GM06990 (cell line): ENCODE results near the gene SLIRP.
"Not testable (repeated sequence)": the region's sequence is repeated elsewhere in the genome, so short reads cannot be mapped to it uniquely, and the experiment has no call there.

Source experiments
- DNase-seq: peaks from one replicate; pipeline ENCODE4 v3.0.0-alpha.2; 2011; ENCODE audit not compliant: insufficient read length; ENCODE audit errors: extremely low read depth
- H3K27me3 ChIP-seq: replicated peaks from 2 replicates; pipeline ENCODE4 v1.6.0; 2011; ENCODE audit warnings: low read length; ENCODE audit not compliant: control insufficient read depth, insufficient read depth
- H3K36me3 ChIP-seq: 2 replicates; pipeline ENCODE4 v1.5.1; 2011; ENCODE audit warnings: low read length; ENCODE audit not compliant: control insufficient read depth, insufficient read depth
- H3K4me3 ChIP-seq: replicated peaks from 2 replicates; pipeline ENCODE4 v1.5.1; 2011; ENCODE audit warnings: low read depth, mild to moderate bottlenecking, control low read depth, low read length
- TF ChIP-seq, protein P1 (sequence below): IDR thresholded peaks from 2 replicates; pipeline ENCODE4 v1.5.1; 2011; ENCODE audit warnings: low read length, control low read depth, mild to moderate bottlenecking, inconsistent platforms; ENCODE audit not compliant: insufficient read depth, poor library complexity, severe bottlenecking

Gene SLIRP

DNA sequence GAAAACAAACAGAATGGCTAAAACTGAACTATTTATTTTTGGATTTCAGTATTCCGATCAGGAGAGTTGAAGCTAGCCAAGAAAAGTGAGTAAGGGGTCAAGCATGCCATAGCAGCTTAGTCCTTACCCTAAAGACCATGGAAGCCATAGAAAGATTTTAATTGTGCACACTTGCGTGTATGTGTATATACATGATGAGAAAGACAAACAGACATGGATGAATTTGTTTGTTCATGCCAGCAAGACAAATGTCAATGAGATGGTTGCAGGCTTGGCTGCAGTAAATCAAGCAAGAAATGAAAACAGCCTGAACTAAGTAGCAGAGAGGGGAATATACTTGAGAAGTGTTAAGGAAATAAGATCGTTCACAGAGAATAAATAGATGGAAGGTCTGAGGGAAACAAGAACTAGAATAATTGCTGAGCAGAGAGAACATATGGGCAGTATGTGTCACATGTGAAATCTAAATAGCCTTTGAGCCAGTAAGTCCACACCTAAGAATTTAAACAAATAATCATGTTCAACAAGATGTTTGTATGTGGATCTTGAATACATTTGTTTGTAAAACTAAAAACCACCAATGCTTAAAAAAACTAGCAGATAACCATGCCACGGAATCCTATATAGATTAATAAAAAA, 38.3 kb downstream of the SLIRP start:
- no peak overlapping the region for H3K4me3 ChIP-seq
- TF ChIP-seq, protein P1, sequence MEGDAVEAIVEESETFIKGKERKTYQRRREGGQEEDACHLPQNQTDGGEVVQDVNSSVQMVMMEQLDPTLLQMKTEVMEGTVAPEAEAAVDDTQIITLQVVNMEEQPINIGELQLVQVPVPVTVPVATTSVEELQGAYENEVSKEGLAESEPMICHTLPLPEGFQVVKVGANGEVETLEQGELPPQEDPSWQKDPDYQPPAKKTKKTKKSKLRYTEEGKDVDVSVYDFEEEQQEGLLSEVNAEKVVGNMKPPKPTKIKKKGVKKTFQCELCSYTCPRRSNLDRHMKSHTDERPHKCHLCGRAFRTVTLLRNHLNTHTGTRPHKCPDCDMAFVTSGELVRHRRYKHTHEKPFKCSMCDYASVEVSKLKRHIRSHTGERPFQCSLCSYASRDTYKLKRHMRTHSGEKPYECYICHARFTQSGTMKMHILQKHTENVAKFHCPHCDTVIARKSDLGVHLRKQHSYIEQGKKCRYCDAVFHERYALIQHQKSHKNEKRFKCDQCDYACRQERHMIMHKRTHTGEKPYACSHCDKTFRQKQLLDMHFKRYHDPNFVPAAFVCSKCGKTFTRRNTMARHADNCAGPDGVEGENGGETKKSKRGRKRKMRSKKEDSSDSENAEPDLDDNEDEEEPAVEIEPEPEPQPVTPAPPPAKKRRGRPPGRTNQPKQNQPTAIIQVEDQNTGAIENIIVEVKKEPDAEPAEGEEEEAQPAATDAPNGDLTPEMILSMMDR = no peak
- peaks cover 2% of the 10 kb centered on the region for H3K36me3 ChIP-seq
- no peak for DNase-seq
- H3K27me3 ChIP-seq = no peaks in the 10 kb centered on the region

DNA sequence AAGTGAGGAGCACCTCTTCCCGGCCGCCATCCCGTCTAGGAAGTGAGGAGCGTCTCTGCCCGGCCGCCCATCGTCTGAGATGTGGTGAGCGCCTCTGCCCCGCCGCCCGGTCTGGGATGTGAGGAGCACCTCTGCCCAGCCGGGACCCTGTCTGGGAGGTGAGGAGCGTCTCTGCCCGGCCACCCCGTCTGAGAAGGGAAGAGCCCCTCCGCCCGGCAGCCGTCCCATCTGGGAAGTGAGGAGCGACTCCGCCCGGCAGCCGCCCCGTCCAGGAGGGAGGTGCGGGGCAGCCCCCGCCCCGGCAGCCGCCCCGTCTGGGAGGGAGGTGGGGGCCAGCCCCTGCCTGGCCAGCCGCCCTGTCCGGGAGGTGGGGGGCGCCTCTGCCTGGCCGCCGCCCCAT, 39.5 kb downstream of the SLIRP start:
- not testable (repeated sequence) for H3K4me3 ChIP-seq, H3K36me3 ChIP-seq

DNA sequence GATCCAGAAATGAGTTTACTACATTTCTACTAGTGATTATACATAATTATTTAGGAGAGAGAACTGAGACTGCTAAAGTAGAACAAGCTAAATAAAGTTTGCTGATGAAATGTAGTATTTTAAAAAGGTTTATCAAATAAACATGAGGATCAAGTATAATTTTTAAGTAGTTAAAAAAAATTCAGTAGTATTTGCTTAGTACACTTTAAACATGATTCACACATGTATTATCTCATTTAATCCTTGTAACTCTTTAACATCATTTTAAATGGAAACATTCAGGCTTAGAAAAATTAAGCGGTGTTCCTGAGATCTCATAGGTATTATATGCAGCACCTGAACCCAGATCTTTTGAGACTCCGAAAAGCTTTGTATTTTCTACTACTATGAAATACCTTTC, 44.4 kb downstream of the SLIRP start:
- TF ChIP-seq, protein P1 = no peak
- no peak for DNase-seq
- no peak overlapping the region for H3K4me3 ChIP-seq
- no peaks in the 10 kb centered on the region for H3K27me3 ChIP-seq
- H3K36me3 ChIP-seq = peaks cover 2% of the 10 kb centered on the region

More for the DNA sequence above, 39.5 kb downstream of the SLIRP start:
- H3K27me3 ChIP-seq, DNase-seq: not testable (repeated sequence)

DNA sequence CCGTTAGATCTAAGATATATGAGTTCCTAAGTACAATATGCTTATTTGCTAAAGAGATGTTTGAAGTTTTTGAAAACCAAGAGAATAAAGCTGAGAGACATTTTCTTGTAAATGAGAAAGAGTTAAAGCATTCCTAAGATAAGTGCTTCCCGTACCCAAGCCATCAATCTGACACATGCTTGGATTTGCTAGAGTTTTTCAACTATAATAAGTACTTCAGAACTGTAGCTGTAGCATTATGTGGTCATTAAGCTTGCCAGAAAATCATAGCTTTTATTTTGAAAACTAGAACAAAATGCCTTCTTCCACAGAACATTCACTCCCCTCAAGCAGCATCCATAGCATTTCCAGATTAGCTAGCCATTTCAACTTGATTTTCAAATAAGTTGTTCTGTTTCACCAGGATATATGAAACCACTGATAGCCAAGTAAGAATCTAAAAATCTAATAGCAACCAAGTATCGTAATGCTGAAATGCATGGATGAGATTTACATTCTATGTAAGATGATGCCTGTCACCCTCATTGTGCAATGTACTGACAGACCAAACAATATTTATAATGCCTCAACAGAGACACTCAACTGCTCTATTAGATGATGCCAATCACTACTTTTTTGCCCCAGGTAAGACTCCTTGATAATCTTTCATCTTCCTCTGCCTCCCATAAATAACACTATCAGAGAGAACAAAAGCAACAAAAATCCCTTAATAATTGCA, 45.1 kb downstream of the SLIRP start:
- Histone ChIP-seq H3K27me3 (no peaks in the 10 kb centered on the region), H3K4me3 (no peak overlapping the region), H3K36me3 (peaks cover 2% of the 10 kb centered on the region)
- DNase-seq = no peak
- TF ChIP-seq, protein P1 = no peak

DNA sequence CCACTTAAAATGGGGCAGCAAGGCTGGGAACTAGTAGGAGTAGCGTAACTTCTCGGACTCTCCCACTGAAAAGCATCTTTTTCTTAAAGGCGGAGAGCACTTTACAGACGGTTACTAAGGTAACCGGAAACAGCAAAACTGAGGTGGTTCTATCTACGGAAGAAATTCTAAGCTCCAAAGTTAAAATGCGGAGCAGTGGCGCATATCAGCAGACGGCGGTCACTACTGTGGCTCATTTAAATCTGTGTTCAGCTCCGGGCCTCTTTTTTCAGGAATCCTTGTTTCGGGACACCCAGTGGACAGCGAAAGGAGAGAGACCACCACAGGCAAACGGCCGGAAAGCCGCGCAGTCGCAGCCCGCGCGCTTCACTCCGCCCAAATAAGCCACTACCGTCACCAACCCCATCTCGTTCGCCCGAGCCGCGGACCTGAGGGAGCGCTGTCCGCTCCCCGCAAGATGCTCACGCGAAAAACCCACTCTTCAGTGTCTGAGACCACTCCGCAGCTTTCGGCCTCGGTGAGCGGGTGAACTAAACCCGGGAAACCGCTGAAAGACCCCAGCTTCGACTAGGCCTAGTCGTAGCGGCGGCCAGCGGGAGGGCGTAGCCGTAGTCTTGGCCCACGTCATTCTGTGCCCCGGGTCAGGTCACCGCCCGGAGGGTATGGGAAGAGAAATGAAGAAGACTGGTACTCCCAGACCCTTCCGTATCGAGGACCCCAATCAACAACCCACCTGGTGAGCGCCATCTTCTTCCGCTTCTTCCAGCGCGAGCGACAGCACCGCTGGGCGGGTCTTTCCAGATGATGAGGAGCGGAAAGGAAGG, 52.7 kb downstream of the SLIRP start, which contains the start of gene SNW1:
Gene SNW1 (minus strand): TSS at position 776 of the 824 bp plus-strand sequence. CDS start 29 bp downstream, at position 747.
- DNase-seq = peak; percentile 86
- H3K4me3 ChIP-seq = peak within 1 kb of the TSS; percentile 97
- H3K27me3 ChIP-seq = no peaks in the 10 kb centered on the region
- H3K36me3 ChIP-seq = no peaks in the 10 kb centered on the region; the same call in none of the 2 replicates
- TF ChIP-seq, protein P1 = no peak
